H1 (cell line): ENCODE measurements around the gene SMYD3. TPM values are rescaled to one million over a fixed set of nuclear protein-coding genes. Genes with fewer than 3 reads are reported as not detected.

Experiments used
- BACH1 ChIP-seq: IDR thresholded peaks from 2 replicates; pipeline ENCODE4 v1.6.1; 2012; ENCODE audit warnings: low read length, improper control_type of control experiment
- CBX5 ChIP-seq: fragments of 300-800, 300-1000 bp; sonication (generic); IDR thresholded peaks from 2 replicates; pipeline ENCODE4 v1.7.1; 2016; ENCODE audit warnings: antibody characterized with exemption, low read length, low read depth
- EZH2 ChIP-seq: fragments of 200-600 bp; sonication (generic); IDR thresholded peaks from 2 replicates; pipeline ENCODE4 v1.7.1; 2012; ENCODE audit warnings: low read depth, mild to moderate bottlenecking, moderate library complexity, low read length, inconsistent platforms; ENCODE audit not compliant: severe bottlenecking
- HDAC2 ChIP-seq, 2 experiments: fragments of 300-600 bp in 1 of 2; sonication (generic) in 1 of 2; IDR thresholded peaks; 2 replicates each; pipeline ENCODE4 v1.6.1; 2011 to 2012; ENCODE audit warnings: low read depth in 2 of 2, low read length in 2 of 2, mild to moderate bottlenecking in 2 of 2, moderate library complexity in 2 of 2, borderline replicate concordance in 1 of 2, inconsistent platforms in 1 of 2
- KDM4A ChIP-seq: IDR thresholded peaks from one replicate; pipeline ENCODE4 v1.7.1; 2012; ENCODE audit warnings: low read depth, mild to moderate bottlenecking, moderate library complexity, low read length, inconsistent platforms; ENCODE audit not compliant: severe bottlenecking
- KDM5A ChIP-seq: fragments of 200-600 bp; IDR thresholded peaks from 2 replicates; pipeline ENCODE4 v1.7.1; 2012; ENCODE audit warnings: mild to moderate bottlenecking, low read length, inconsistent platforms, mixed read lengths
- MAFK ChIP-seq: IDR thresholded peaks from 2 replicates; pipeline ENCODE4 v1.6.1; 2012; ENCODE audit warnings: low read depth, mild to moderate bottlenecking, improper control_type of control experiment, low read length
- POU5F1 ChIP-seq: IDR thresholded peaks from 2 replicates; pipeline ENCODE4 v1.6.1; 2011; ENCODE audit warnings: low read depth, mild to moderate bottlenecking, low read length, moderate library complexity
- polyA plus RNA-seq, 7 experiments: library from polyadenylated mRNA; depleted of rRNA in 3 of 7; stranded (reverse) in 5 of 7; unstranded in 2 of 7; fragments of >200 nt in 5 of 7; fragments of 200-250 nt in 2 of 7; gene quantifications; 1 replicate in 5 of 7; 2 replicates in 1 of 7; 4 replicates in 1 of 7; pipeline versions ENCODE4 v1.2.1 to v1.2.3, GENCODE V29; 2011 to 2013; ENCODE audit warnings: missing spikeins in 2 of 7, mixed read lengths in 2 of 7
- total RNA-seq: library from RNA; stranded (reverse); fragmentation: NEBNext Ultra II Directional; extraction: Animal tissue kit (Norgen Biotek cat#: 25700); gene quantifications from 2 replicates; pipeline ENCODE4 v1.2.1, GENCODE V29; 2021

Gene SMYD3
- total and polyA plus RNA-seq, 2 of the 8 experiments (the other 6 are each of a cell fraction or from before 2014, with no cell fraction given): 17.3 to 25.4 TPM

- no peak for TF ChIP-seq CBX5
- no peak for TF ChIP-seq KDM5A
- no peak for TF ChIP-seq EZH2
- no peak for TF ChIP-seq POU5F1
- no peak for TF ChIP-seq BACH1
- TF ChIP-seq KDM4A: no peak
- no peak for TF ChIP-seq MAFK
- no peak for TF ChIP-seq HDAC2 (IDR thresholded peaks at IDR 0.05; ENCODE audit: borderline replicate concordance in 1 of 2, low read depth in 2 of 2, low read length in 2 of 2)
Observed at GRCh38 chr1:246300626-246301549, 206.2 kb downstream of the SMYD3 start (continued).
